PC-9 (cell line): Measurements from ENCODE around the gene LCOR.

Experiments
- CTCF ChIP-seq: fragments of 200-600 bp; sonication (generic); conservative IDR thresholded peaks from 2 replicates; pipeline ENCODE4 v1.6.1; 2017; ENCODE audit warnings: mixed run types, antibody characterized with exemption, mild to moderate bottlenecking, moderate library complexity
- EZH2 ChIP-seq: fragments of 200-600 bp; sonication (generic); IDR thresholded peaks from 2 replicates; pipeline ENCODE4 v1.8.0; 2017; ENCODE audit warnings: antibody characterized with exemption, low read depth

- no peak for TF ChIP-seq EZH2
- TF ChIP-seq CTCF, result no peak
Observed at GRCh38 chr10:97004591-97004990, 172.5 kb downstream of the LCOR start.
